GM23338 (cell line): ENCODE results near the gene COBLL1. TPM values are rescaled to one million over a fixed set of nuclear protein-coding genes. Genes with fewer than 3 reads are reported as not detected.
"Not testable (repeated sequence)": the region's sequence is repeated elsewhere in the genome, so short reads cannot be mapped to it uniquely, and the experiment has no call there.

Source experiments
- ATAC-seq: fragments of 200-7000 bp; cut with Tn5 transposase; 3 replicates; pipeline ENCODE4 v1.9.1; 2020
- DNase-seq: peaks from one replicate; pipeline ENCODE4 v3.0.0-alpha.2; 2015; ENCODE audit warnings: low spot score
- H2AFZ ChIP-seq: fragments of 200-600 bp; sonication (generic); 2 replicates; pipeline ENCODE4 v1.8.0; 2016; ENCODE audit warnings: antibody characterized with exemption, mild to moderate bottlenecking, moderate library complexity
- H3F3A ChIP-seq: fragments of 200-600 bp; sonication (generic); replicated peaks from 2 replicates; pipeline ENCODE4 v1.8.0; 2017; ENCODE audit warnings: antibody characterized with exemption, mixed run types, low read depth
- H3K27ac ChIP-seq: fragments of 200-600 bp; sonication (generic); 2 replicates; pipeline ENCODE4 v1.6.1; 2016; ENCODE audit warnings: low read depth
- H3K27me3 ChIP-seq: fragments of 200-600 bp; sonication (generic); 2 replicates; pipeline ENCODE4 v1.8.0; 2016; ENCODE audit warnings: mild to moderate bottlenecking, mixed run types, moderate library complexity; ENCODE audit not compliant: insufficient read depth
- H3K36me3 ChIP-seq: fragments of 200-600 bp; sonication (generic); 2 replicates; pipeline ENCODE4 v1.8.0; 2016; ENCODE audit warnings: mild to moderate bottlenecking; ENCODE audit not compliant: insufficient read depth
- H3K4me1 ChIP-seq: fragments of 200-600 bp; sonication (generic); 2 replicates; pipeline ENCODE4 v1.8.0; 2016; ENCODE audit warnings: mild to moderate bottlenecking, moderate library complexity; ENCODE audit not compliant: insufficient read depth
- H3K4me2 ChIP-seq: fragments of 200-600 bp; sonication (generic); 2 replicates; pipeline ENCODE4 v1.7.1; 2017; ENCODE audit warnings: mixed run types
- H3K4me3 ChIP-seq: fragments of 200-600 bp; sonication (generic); 2 replicates; pipeline ENCODE4 v1.6.1; 2016; ENCODE audit warnings: mixed run types
- H3K79me2 ChIP-seq: fragments of 200-600 bp; sonication (generic); replicated peaks from 2 replicates; pipeline ENCODE4 v1.8.0; 2017; ENCODE audit warnings: mild to moderate bottlenecking; ENCODE audit not compliant: insufficient read depth
- H3K9me2 ChIP-seq: fragments of 200-600 bp; sonication (generic); 2 replicates; pipeline ENCODE4 v1.8.0; 2017; ENCODE audit not compliant: insufficient read depth
- H4K20me1 ChIP-seq: fragments of 200-600 bp; sonication (generic); replicated peaks from 2 replicates; pipeline ENCODE4 v1.8.0; 2017; ENCODE audit warnings: mild to moderate bottlenecking; ENCODE audit not compliant: insufficient read depth
- H3K27ac Mint-ChIP-seq: 2 replicates; pipeline ENCODE4 v1.8.0; 2020; ENCODE audit warnings: inconsistent platforms, mild to moderate bottlenecking, moderate library complexity, mixed read lengths
- H3K27me3 Mint-ChIP-seq: 3 replicates; pipeline ENCODE4 v1.8.0; 2022; ENCODE audit warnings: low read depth, mild to moderate bottlenecking, moderate library complexity, mixed read lengths, inconsistent platforms; ENCODE audit not compliant: insufficient read depth, poor library complexity
- H3K36me3 Mint-ChIP-seq: 3 replicates; pipeline ENCODE4 v1.8.0; 2021; ENCODE audit warnings: low read depth, mild to moderate bottlenecking, inconsistent platforms, moderate library complexity, mixed read lengths
- H3K4me1 Mint-ChIP-seq: 3 replicates; pipeline ENCODE4 v1.8.0; 2020; ENCODE audit warnings: mild to moderate bottlenecking, inconsistent platforms, mixed read lengths
- H3K4me3 Mint-ChIP-seq: 3 replicates; pipeline ENCODE4 v1.8.0; 2021; ENCODE audit warnings: moderate library complexity, mild to moderate bottlenecking, inconsistent platforms, mixed read lengths
- H3K9me3 Mint-ChIP-seq: 3 replicates; pipeline ENCODE4 v1.8.0; 2020; ENCODE audit warnings: moderate library complexity, mild to moderate bottlenecking, inconsistent platforms, mixed read lengths
- EZH2phosphoT487 ChIP-seq: fragments of 200-600 bp; sonication (generic); IDR thresholded peaks from one replicate; pipeline ENCODE4 v1.8.1; 2018; ENCODE audit warnings: antibody characterized with exemption; ENCODE audit not compliant: unreplicated experiment
- NANOG ChIP-seq: IDR thresholded peaks from 2 replicates; pipeline ENCODE4 v1.6.1; 2016; ENCODE audit warnings: antibody characterized with exemption, borderline replicate concordance
- REST ChIP-seq: IDR thresholded peaks from one replicate; pipeline ENCODE4 v1.6.1; 2018; ENCODE audit warnings: antibody characterized with exemption; ENCODE audit not compliant: unreplicated experiment
- ZNF114 ChIP-seq: fragments of 250-450 bp; sonication (Bioruptor Pico); IDR thresholded peaks from 2 replicates; pipeline ENCODE4 v1.5.0; 2020; ENCODE audit warnings: mild to moderate bottlenecking, moderate library complexity
- polyA plus RNA-seq: library from polyadenylated mRNA; unstranded; fragments of >200 nt; fragmentation: Nextera tagmentation; extraction: Ambion mirVana; gene quantifications from 2 replicates; pipeline ENCODE4 v1.2.1, GENCODE V29; 2016
- total RNA-seq: library from RNA; depleted of rRNA; stranded (reverse); fragments of >200 nt; shearing (Covaris generic); gene quantifications from 2 replicates; pipeline ENCODE4 v1.2.3, GENCODE V29; 2014
- TF ChIP-seq, protein P1 (sequence below), 2 experiments: fragments of 200-600 bp in 1 of 2; sonication (generic) in 1 of 2; conservative IDR thresholded peaks; 2 replicates each; pipeline versions ENCODE4 v1.5.1 to v1.6.1; 2016 to 2017; ENCODE audit warnings: antibody characterized with exemption in 2 of 2, low read depth in 2 of 2, mild to moderate bottlenecking in 2 of 2, moderate library complexity in 1 of 2

COBLL1 gene
- total and polyA plus RNA-seq, 2 experiments from 2014 or later, result 2.9 to 7.4 TPM

GRCh38 chr2:164867779-164868397 lies 26.3 kb upstream of the COBLL1 start:
- no peak for DNase-seq

DNA sequence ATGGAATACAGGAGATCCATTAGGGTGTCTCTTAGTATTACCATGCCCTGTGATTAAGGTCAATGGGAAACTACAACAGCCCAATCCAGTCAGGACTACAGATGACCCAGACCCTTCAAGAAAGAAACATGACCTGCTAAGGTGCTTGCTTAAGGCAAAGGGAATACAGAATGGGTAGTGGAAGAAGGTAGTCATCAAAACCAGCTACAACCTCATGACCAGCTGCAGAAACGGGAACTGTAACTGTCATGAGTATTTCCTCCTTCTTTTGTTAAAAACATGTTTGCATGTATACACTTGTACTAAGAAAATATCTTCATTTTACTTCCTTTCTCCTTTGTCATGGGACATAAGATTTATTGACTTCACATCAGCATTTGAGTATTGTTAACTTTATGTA lies 24.8 kb upstream of the COBLL1 start:
- not testable (repeated sequence) for H3K27ac Mint-ChIP-seq, H3K36me3 ChIP-seq, H3K4me1 ChIP-seq, H3K4me3 ChIP-seq, H3K27me3 Mint-ChIP-seq, H3K27ac ChIP-seq, H3K9me2 ChIP-seq, H3K36me3 Mint-ChIP-seq, H3K27me3 ChIP-seq, DNase-seq, ATAC-seq, H3K79me2 ChIP-seq, H3F3A ChIP-seq, H3K4me1 Mint-ChIP-seq, H3K4me3 Mint-ChIP-seq, H3K9me3 Mint-ChIP-seq, H2AFZ ChIP-seq, H3K4me2 ChIP-seq, H4K20me1 ChIP-seq

More at GRCh38 chr2:164867779-164868397, 26.3 kb upstream of the COBLL1 start:
- no peak overlapping the region for H3K4me2 ChIP-seq
- no peak overlapping the region for H3K4me3 Mint-ChIP-seq
- no peak for ATAC-seq
- no peaks in the 10 kb centered on the region for H3K36me3 ChIP-seq
- H3K27me3 Mint-ChIP-seq, result peaks cover 1% of the 10 kb centered on the region
- H3K27ac Mint-ChIP-seq, result no peak overlapping the region
- H3K9me2 ChIP-seq, result no peaks in the 10 kb centered on the region
- H3K36me3 Mint-ChIP-seq, result no peaks in the 10 kb centered on the region
- H3K4me3 ChIP-seq, result no peak overlapping the region
- no peaks in the 10 kb centered on the region for H3K27me3 ChIP-seq
- H3K27ac ChIP-seq, result no peak overlapping the region
- no peaks in the 10 kb centered on the region for H3K9me3 Mint-ChIP-seq
- no peak overlapping the region for H2AFZ ChIP-seq
- no peaks in the 10 kb centered on the region for H4K20me1 ChIP-seq
- no peaks in the 10 kb centered on the region for H3K4me1 Mint-ChIP-seq
- H3K79me2 ChIP-seq, result no peaks in the 10 kb centered on the region
- no peaks in the 10 kb centered on the region for H3F3A ChIP-seq
- TF ChIP-seq, protein P1, sequence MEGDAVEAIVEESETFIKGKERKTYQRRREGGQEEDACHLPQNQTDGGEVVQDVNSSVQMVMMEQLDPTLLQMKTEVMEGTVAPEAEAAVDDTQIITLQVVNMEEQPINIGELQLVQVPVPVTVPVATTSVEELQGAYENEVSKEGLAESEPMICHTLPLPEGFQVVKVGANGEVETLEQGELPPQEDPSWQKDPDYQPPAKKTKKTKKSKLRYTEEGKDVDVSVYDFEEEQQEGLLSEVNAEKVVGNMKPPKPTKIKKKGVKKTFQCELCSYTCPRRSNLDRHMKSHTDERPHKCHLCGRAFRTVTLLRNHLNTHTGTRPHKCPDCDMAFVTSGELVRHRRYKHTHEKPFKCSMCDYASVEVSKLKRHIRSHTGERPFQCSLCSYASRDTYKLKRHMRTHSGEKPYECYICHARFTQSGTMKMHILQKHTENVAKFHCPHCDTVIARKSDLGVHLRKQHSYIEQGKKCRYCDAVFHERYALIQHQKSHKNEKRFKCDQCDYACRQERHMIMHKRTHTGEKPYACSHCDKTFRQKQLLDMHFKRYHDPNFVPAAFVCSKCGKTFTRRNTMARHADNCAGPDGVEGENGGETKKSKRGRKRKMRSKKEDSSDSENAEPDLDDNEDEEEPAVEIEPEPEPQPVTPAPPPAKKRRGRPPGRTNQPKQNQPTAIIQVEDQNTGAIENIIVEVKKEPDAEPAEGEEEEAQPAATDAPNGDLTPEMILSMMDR (conservative IDR thresholded peaks at IDR 0.05; ENCODE audit: low read depth in 2 of 2), result no peak
- no peak for TF ChIP-seq REST
- no peak for TF ChIP-seq ZNF114
- TF ChIP-seq NANOG, result no peak
- TF ChIP-seq EZH2phosphoT487, result no peak
- no peaks in the 10 kb centered on the region for H3K4me1 ChIP-seq
